ENCODE measurements around the gene OR2H2.

The OR2H2 gene

GRCh38 chr6:29554764-29555163 lies 30.2 kb upstream of the OR2H2 start:
- TF ChIP-seq CTCF (IDR thresholded peaks at IDR 0.05; ENCODE audit: unreplicated experiment in 3 of 3) = no peak

GRCh38 chr6:29557320-29557719 lies 27.6 kb upstream of the OR2H2 start:
- Mint-ChIP-seq H3K4me3 (no peak overlapping the region), H3K36me3 (ENCODE audit: low read depth) (no peaks in the 10 kb centered on the region), H3K27me3 (ENCODE audit: low read depth) (peaks cover 83% of the 10 kb centered on the region), H3K9me3 (no peaks in the 10 kb centered on the region), H3K4me1 (peaks cover 10% of the 10 kb centered on the region), H3K27ac (no peak overlapping the region)
- no peak for TF ChIP-seq CTCF (IDR thresholded peaks at IDR 0.05; ENCODE audit: unreplicated experiment in 3 of 3)

More at GRCh38 chr6:29554764-29555163, 30.2 kb upstream of the OR2H2 start:
- H3K4me1 Mint-ChIP-seq = peaks cover 10% of the 10 kb centered on the region
- no peaks in the 10 kb centered on the region for H3K36me3 Mint-ChIP-seq (ENCODE audit: low read depth)
- H3K4me3 Mint-ChIP-seq = no peak overlapping the region
- H3K27ac Mint-ChIP-seq = no peak overlapping the region
- H3K9me3 Mint-ChIP-seq = no peaks in the 10 kb centered on the region
- H3K27me3 Mint-ChIP-seq (ENCODE audit: low read depth) = peaks cover 97% of the 10 kb centered on the region

GRCh38 chr6:29558439-29559079 lies 26.4 kb upstream of the OR2H2 start:
- no peaks in the 10 kb centered on the region for H3K9me3 Mint-ChIP-seq
- no peaks in the 10 kb centered on the region for H3K36me3 Mint-ChIP-seq (ENCODE audit: low read depth)
- TF ChIP-seq CTCF (IDR thresholded peaks at IDR 0.05; ENCODE audit: unreplicated experiment in 3 of 3) = no peak
- H3K27ac Mint-ChIP-seq = no peak overlapping the region
- H3K4me3 Mint-ChIP-seq = no peak overlapping the region
- H3K27me3 Mint-ChIP-seq (ENCODE audit: low read depth) = peaks cover 77% of the 10 kb centered on the region
- peaks cover 6% of the 10 kb centered on the region for H3K4me1 Mint-ChIP-seq

GRCh38 chr6:29559524-29560287 lies 25.2 kb upstream of the OR2H2 start, which contains the start of gene UBD:
TSS of gene UBD (minus strand) at chr6:29559732. CDS start at chr6:29559701, 31 bp downstream.
- TF ChIP-seq CTCF (IDR thresholded peaks at IDR 0.05; ENCODE audit: unreplicated experiment in 3 of 3) = no peak
- Mint-ChIP-seq H3K9me3 (no peaks in the 10 kb centered on the region), H3K4me3 (no peak within 1 kb of the TSS), H3K36me3 (ENCODE audit: low read depth) (no peaks in the 10 kb centered on the region), H3K27ac (no peak within 1 kb of the TSS), H3K27me3 (ENCODE audit: low read depth) (peaks cover 66% of the 10 kb centered on the region), H3K4me1 (no peaks in the 10 kb centered on the region)

- H3K4me3 Mint-ChIP-seq = no peak overlapping the region
- no peaks in the 10 kb centered on the region for H3K36me3 Mint-ChIP-seq (ENCODE audit: low read depth)
- no peaks in the 10 kb centered on the region for H3K4me1 Mint-ChIP-seq
- H3K9me3 Mint-ChIP-seq = no peaks in the 10 kb centered on the region
- peaks cover 52% of the 10 kb centered on the region for H3K27me3 Mint-ChIP-seq (ENCODE audit: low read depth)
- H3K27ac Mint-ChIP-seq = no peak overlapping the region
- no peak for TF ChIP-seq CTCF (IDR thresholded peaks at IDR 0.05; ENCODE audit: unreplicated experiment in 3 of 3)
Observed at GRCh38 chr6:29561091-29561490, 23.8 kb upstream of the OR2H2 start.

All from nephron (organoid).